Effector memory CD8-positive, alpha-beta T cell (primary cell): ENCODE measurements around the gene KRTAP5-6.
A peak's percentile ranks its signal among the peaks of the same experiment; 100 is the strongest.
"Not testable (repeated sequence)": the region's sequence is repeated elsewhere in the genome, so short reads cannot be mapped to it uniquely, and the experiment has no call there.

Source experiments
- ATAC-seq: fragments of 150-1000 bp; cut with Tn5 transposase; replicated peaks from 2 replicates; pipeline ENCODE4 v1.10.0; 2021; ENCODE audit warnings: mild to moderate bottlenecking, moderate library complexity
- DNase-seq, 3 experiments: peaks; one replicate each; pipeline ENCODE4 v3.0.0; 2021
- H3K27ac Mint-ChIP-seq, 2 donors: one replicate each; pipeline ENCODE4 v1.8.0; 2022; ENCODE audit warnings: mild to moderate bottlenecking in 2 of 2, mixed read lengths in 2 of 2, moderate library complexity in 2 of 2
- H3K27me3 Mint-ChIP-seq, 2 donors: one replicate each; pipeline ENCODE4 v1.8.0; 2022; ENCODE audit warnings: mixed read lengths in 2 of 2
- H3K36me3 Mint-ChIP-seq: one replicate; pipeline ENCODE4 v1.8.0; 2022; ENCODE audit warnings: mild to moderate bottlenecking, moderate library complexity, mixed read lengths; ENCODE audit not compliant: insufficient read depth
- H3K4me1 Mint-ChIP-seq, 2 donors: one replicate each; pipeline ENCODE4 v1.8.0; 2022; ENCODE audit warnings: low read depth in 2 of 2, mixed read lengths in 2 of 2
- H3K4me3 Mint-ChIP-seq, 2 donors: one replicate each; pipeline ENCODE4 v1.8.0; 2022; ENCODE audit warnings: mild to moderate bottlenecking in 2 of 2, mixed read lengths in 2 of 2, moderate library complexity in 2 of 2
- H3K9me3 Mint-ChIP-seq, 2 donors: one replicate each; pipeline ENCODE4 v1.8.0; 2022; ENCODE audit warnings: mixed read lengths in 2 of 2

KRTAP5-6 gene

DNA sequence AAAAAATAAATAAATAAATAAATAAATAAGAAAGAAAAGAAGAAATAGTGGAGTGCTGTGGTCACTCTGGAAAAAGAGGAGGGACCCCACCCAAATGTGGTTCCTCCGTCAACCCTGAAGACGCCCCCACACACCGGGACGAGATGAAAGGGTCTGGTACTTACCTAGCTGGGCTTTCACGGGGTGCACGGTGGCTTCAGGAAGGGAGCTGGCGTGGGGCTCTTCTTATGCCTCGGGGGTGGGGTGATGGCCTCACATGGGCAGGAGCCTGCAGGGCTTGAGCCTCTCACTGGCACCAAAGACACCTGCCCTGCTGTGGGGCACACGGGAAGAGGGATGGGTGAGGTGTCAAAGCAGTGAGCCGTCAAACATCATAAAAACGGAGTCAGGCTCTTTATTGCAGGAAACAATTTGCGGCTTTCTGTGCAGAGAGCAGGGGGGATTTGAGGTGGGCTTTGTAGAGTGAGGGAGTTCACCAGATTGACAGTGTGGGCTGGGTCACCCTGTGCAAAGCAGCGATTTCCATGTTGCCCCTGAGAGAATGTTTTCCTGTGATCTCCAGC, 28.0 kb upstream of the KRTAP5-6 start:
- Mint-ChIP-seq H3K36me3 (peaks cover 17% of the 10 kb centered on the region), H3K27me3 (peaks cover 23 to 51% of the 10 kb centered on the region in 2 donors), H3K9me3 (no peaks in the 10 kb centered on the region), H3K4me1 (peaks cover 0 to 11% of the 10 kb centered on the region in 2 donors), H3K27ac (no peak overlapping the region), H3K4me3 (no peak overlapping the region)
- no peak for DNase-seq
- ATAC-seq = no peak

DNA sequence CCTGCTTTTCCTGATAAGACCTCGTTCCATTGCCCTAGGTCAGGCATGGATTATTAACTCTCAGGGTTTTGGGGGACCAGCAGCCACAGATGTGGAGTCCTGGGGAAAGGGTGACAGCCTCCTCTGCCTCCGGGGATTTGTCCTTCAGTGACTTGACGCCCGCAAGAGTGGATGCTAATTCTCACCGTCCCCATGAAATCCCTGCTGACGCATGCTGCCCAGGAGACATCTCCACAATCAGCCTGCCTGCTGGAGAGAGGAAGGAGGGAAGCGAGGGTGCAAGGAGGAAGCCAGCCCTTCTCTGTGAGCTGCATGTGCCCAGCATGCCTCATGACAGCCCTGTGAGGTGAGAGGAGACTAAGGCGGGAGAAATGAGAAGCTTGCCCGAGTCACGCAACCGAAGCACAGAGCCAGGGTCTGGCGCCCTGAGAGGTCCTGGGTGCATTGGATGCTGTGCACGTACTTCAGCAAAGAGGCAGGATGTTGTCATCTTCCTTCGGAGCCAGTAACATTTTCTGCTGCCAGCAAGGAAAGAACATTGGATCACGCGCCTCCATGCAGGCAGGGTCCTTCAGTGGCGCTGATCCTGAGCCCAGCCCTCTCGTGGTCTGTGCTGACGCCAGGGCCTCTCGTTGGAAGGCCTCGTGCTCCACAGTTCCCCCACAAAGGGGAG, 27.3 kb upstream of the KRTAP5-6 start:
- no peak overlapping the region for H3K4me3 Mint-ChIP-seq
- peaks cover 0 to 11% of the 10 kb centered on the region in 2 donors for H3K4me1 Mint-ChIP-seq
- ATAC-seq = no peak
- H3K27me3 Mint-ChIP-seq = peaks cover 24 to 58% of the 10 kb centered on the region in 2 donors
- DNase-seq = no peak
- H3K36me3 Mint-ChIP-seq = peaks cover 17% of the 10 kb centered on the region
- H3K9me3 Mint-ChIP-seq = no peaks in the 10 kb centered on the region
- H3K27ac Mint-ChIP-seq = peak overlapping the region in 1 of 2 donors; percentile 25

DNA sequence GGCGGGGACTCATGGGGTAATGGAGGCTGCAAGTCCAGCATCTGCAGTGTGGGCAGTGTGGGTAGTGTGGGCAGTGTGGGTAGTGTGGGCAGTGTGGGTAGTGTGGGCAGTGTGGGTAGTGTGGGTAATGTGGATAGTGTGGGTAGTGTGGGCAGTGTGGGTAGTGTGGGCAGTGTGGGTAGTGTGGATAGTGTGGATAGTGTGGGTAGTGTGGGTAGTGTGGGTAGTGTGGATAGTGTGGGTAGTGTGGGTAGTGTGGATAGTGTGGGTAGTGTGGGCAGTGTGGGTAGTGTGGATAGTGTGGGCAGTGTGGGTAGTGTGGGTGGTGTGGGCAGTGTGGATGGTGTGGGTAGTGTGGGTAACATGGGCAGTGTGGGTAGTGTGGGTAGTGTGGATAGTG, 26.5 kb upstream of the KRTAP5-6 start:
- H3K9me3 Mint-ChIP-seq, H3K4me3 Mint-ChIP-seq: not testable (repeated sequence)
- peaks cover 32 to 59% of the 10 kb centered on the region in 2 donors for H3K27me3 Mint-ChIP-seq

DNA sequence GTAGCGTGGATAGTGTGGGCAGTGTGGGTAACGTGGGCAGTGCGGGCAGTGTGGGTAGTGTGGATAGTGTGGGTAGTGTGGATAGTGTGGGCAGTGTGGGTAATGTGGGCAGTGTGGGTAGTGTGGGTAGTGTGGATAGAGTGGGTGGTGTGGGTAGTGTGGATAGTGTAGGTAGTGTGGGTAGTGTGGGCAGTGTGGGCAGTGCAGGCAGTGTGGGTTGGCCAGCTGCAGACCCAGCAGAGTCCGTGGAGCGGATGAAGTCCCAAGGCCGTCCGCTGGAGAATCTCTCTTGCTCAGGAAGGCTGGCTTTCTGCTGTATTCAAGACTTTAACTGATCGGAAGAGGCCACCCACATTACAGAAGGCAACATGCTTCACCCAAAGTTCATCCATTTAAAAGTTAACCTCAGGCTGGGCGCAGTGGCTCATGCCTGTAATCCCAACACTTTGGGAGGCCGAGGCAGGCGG, 26.1 kb upstream of the KRTAP5-6 start:
- DNase-seq (no peak), ATAC-seq (no peak)
- H3K36me3 Mint-ChIP-seq = peaks cover 17% of the 10 kb centered on the region
- H3K27ac Mint-ChIP-seq = peak overlapping the region in 1 of 2 donors; percentile 25
- H3K4me3 Mint-ChIP-seq = no peak overlapping the region
- no peaks in the 10 kb centered on the region for H3K9me3 Mint-ChIP-seq
- H3K4me1 Mint-ChIP-seq = peaks cover 0 to 11% of the 10 kb centered on the region in 2 donors
- H3K27me3 Mint-ChIP-seq = peaks cover 36 to 62% of the 10 kb centered on the region in 2 donors

More for the DNA sequence above, 26.5 kb upstream of the KRTAP5-6 start:
- DNase-seq, ATAC-seq: not testable (repeated sequence)
- Mint-ChIP-seq H3K36me3 (peaks cover 17% of the 10 kb centered on the region), H3K27ac (peak overlapping the region in 1 of 2 donors; percentile 25), H3K4me1 (peaks cover 0 to 11% of the 10 kb centered on the region in 2 donors)

DNA sequence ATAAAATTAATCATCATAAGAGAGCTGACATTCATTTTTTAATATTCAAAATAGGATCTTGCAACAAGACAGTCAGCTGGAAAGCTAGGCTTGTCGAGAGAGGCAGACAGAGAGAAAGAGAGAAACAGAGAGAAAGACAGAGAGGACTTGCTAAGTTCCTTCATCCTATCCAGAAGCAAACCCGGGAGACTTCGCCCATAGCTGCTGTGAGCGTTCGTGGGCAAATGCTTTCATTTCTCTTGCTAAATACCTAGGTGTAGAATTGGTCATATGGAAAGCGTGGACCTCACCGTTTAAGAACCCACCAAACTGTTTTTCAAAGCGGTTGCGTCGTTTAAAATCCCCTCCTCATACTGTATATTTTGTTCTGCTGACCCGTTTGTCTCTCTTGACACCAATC, 25.3 kb upstream of the KRTAP5-6 start:
- ATAC-seq (no peak), DNase-seq (no peak)
- peaks cover 41 to 69% of the 10 kb centered on the region in 2 donors for H3K27me3 Mint-ChIP-seq
- no peak overlapping the region for H3K4me3 Mint-ChIP-seq
- H3K36me3 Mint-ChIP-seq = peaks cover 17% of the 10 kb centered on the region
- no peaks in the 10 kb centered on the region for H3K9me3 Mint-ChIP-seq
- H3K27ac Mint-ChIP-seq = no peak overlapping the region
- peaks cover 0 to 11% of the 10 kb centered on the region in 2 donors for H3K4me1 Mint-ChIP-seq

DNA sequence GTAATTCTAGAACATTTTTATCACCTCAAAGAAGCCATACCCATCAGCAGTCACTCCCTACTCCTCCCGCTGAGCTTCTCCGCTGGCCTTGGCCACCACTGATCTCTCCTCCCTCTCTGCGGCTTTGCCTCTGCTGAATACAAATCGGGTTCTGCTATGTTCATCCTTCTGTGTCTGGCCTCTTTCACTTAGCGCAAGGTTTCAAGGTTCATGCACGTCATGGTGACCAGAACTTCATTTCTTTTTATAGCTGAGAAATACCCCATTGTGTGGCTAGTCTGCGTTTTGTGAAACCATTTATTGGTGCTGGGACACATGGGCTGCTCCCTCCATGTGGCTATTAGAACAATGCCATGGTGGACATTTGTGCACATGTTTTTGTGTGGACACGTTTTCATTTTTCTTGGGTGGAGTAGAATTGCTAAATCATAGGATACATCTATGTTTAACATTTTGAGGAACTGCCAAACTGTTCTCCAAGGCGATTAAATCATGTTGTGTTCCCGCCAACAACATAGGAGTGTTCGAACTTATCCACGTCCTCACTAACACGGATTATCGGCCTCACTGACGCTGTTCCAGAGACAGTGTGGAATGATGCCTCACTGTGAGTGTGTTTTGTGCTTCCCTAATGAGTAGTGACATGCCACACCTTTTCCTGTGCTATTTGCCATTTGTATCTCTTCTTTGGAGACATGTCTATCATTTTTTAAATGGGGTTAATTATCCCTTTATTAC, 24.2 kb upstream of the KRTAP5-6 start:
- Mint-ChIP-seq H3K27ac (no peak overlapping the region), H3K4me1 (peaks cover 0 to 10% of the 10 kb centered on the region in 2 donors), H3K27me3 (peaks cover 47 to 76% of the 10 kb centered on the region in 2 donors), H3K4me3 (no peak overlapping the region), H3K36me3 (peaks cover 17% of the 10 kb centered on the region), H3K9me3 (no peaks in the 10 kb centered on the region)
- no peak for DNase-seq
- no peak for ATAC-seq

DNA sequence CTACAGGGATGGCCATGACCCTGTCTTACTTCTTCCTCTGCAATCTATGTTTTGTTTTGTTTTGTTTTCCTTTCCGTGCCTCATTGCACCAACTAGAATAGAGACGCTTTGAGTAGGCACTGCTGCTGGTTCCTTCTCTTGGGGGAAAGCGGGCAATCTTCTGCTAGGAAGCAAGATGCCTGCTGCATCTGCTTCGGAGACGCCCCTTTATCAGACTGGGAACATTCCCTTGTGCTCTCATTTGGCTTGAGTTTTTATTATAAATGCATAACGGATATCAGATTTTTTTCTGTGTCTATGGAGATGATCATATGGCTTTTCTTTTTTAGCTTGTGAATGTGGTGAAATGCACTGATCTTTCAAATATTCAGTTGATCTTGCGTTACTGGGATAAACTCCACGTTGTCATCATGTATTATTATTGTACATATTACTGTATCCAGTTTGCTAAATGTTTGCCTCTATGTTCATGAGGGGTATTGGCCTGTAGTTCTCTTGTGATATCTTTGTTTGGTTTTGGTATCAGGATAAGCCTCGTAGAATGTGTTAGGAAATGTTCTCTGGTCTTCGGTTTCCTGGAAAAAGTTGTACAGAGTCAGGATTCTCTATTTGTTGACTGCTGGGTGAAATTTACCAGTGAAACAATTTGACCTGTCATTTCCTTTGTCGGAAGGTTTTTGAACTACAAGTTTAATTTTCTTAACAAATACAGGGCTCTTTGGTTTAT, 23.4 kb upstream of the KRTAP5-6 start:
- DNase-seq (no peak), ATAC-seq (no peak)
- Mint-ChIP-seq H3K9me3 (no peaks in the 10 kb centered on the region), H3K4me3 (no peak overlapping the region), H3K36me3 (peaks cover 17% of the 10 kb centered on the region), H3K27ac (no peak overlapping the region), H3K4me1 (peaks cover 0 to 4% of the 10 kb centered on the region in 2 donors), H3K27me3 (peaks cover 46 to 76% of the 10 kb centered on the region in 2 donors)

DNA sequence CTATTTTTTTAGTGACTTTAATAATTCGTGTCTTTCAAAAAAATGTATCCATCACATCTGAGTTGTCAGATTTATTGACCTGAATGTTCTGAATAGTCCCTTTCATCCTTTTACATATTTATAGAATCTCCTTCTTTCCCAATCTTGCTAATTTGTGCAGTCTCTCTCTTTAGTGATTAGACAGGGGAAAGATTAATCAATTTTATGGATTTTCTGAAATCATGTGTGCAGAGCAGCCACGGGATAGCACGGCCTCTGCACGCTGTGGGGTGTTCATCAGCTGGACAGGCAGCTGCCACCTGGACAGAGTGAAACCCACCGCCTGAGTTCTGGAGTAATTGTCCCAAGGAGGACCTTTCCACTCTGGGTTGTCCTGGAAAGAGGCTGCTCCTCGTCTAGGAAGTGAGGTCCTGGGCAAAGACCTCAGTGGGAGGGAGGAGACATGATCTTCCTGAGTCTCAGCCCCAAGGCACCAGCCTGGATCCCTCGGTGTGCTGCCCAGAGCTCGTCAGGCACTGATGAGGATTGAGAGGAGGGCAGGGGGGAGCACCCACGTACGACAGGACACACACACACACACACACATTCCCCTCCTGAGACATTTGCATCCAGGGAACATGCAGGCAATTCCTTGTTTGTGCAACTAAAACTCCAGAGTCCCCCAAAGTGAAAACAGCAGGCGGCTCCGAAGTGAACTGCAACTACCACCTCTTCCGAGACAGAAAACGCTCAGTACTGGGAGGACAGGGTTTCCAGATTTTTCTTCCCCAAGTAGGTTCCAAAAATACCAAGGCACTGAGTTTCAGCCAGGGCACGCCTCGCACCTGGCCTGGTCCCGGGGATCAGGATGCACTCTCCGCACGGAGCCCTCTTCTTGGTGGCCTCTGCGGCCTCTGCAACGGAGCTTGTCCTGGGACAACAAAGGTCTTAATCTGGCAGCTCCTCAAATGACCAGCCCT, 22.5 kb upstream of the KRTAP5-6 start:
- Mint-ChIP-seq H3K4me1 (no peaks in the 10 kb centered on the region), H3K27ac (no peak overlapping the region), H3K9me3 (no peaks in the 10 kb centered on the region), H3K4me3 (no peak overlapping the region), H3K36me3 (peaks cover 17% of the 10 kb centered on the region), H3K27me3 (peaks cover 49 to 73% of the 10 kb centered on the region in 2 donors)
- ATAC-seq = no peak
- DNase-seq = no peak

DNA sequence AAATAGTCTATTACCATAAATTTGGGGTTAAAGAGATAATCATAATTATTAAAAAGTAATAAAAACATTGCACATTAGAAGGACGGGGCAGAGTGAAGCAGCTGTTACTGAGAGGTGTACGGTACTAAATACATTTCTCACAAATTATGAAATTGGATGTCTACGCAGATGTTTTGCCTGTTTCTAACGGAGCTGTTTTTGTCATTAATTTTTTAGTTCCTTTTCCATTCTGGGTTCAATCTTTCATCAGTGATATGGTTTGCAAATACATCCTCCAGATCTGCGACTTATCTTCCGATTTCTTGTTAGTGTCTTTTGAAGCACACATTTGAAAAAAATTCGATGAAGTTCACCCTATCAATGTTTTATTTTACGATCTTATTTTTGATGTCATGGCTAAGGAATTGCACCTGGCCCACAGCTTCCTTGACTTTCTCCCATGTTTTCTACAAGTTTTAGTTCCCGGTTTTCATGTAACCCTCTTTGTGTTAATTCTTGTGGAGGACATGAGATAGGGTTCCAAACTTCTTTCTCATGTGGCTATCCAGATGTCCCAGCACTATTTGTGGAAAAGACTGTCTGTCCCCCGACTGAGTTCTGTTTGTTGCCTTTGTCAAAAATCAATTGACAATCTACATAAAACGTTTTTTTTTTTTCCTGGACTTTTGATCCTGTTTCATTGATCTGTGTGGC, 21.3 kb upstream of the KRTAP5-6 start:
- no peak overlapping the region for H3K4me3 Mint-ChIP-seq
- H3K27me3 Mint-ChIP-seq = peaks cover 49 to 73% of the 10 kb centered on the region in 2 donors
- DNase-seq (no peak), ATAC-seq (no peak)
- peaks cover 8% of the 10 kb centered on the region for H3K36me3 Mint-ChIP-seq
- no peaks in the 10 kb centered on the region for H3K4me1 Mint-ChIP-seq
- H3K27ac Mint-ChIP-seq = no peak overlapping the region
- H3K9me3 Mint-ChIP-seq = no peaks in the 10 kb centered on the region

DNA sequence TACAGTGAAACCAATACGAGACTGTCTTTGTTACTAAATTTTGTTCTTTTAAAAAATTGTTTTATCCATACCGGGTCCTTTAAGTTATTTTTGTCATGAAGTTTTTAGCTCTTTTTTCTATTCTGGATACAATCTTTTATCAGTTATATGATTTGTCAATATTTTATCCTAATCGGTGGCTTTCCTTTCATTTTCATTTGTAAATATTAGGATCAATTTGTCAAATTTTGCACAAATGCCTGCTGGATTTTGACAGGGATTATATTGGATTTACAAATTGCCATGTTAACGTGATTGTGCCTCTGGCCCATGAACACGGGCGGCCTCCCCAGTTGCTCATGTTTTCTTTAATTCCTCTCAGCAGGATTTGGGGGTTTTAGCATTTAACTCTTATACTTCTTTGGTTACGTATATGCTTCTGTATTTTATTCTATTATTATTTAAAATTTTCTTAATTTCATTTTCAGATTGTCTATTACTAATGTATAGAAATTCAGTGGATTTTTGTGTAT, 20.7 kb upstream of the KRTAP5-6 start:
- no peaks in the 10 kb centered on the region for H3K4me1 Mint-ChIP-seq
- peaks cover 4% of the 10 kb centered on the region for H3K36me3 Mint-ChIP-seq
- no peak for DNase-seq
- no peaks in the 10 kb centered on the region for H3K9me3 Mint-ChIP-seq
- ATAC-seq = no peak
- H3K4me3 Mint-ChIP-seq = no peak overlapping the region
- peaks cover 49 to 73% of the 10 kb centered on the region in 2 donors for H3K27me3 Mint-ChIP-seq
- no peak overlapping the region for H3K27ac Mint-ChIP-seq

DNA sequence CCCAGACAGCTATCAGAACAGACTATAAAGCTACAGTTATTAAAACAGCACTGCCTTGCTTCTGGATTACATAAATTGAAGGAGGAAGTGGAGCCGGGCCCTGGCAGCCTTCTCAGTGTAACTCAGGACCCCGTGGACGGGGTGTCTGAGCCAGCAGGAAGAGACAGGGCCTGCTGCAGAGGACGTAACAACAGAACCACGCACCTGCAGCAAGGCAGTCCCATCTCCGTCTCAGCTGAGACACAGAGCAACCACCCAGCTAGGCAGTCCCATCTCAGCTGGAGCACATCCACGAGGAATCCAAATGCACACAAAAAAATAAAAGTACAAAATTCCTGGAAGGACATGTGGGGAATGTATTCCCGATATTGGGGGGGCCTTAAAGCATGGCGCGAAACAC, 17.1 kb upstream of the KRTAP5-6 start:
- H3K4me1 Mint-ChIP-seq = no peaks in the 10 kb centered on the region
- H3K9me3 Mint-ChIP-seq = no peaks in the 10 kb centered on the region
- ATAC-seq = no peak
- no peak for DNase-seq
- no peak overlapping the region for H3K27ac Mint-ChIP-seq
- no peak overlapping the region for H3K4me3 Mint-ChIP-seq
- H3K27me3 Mint-ChIP-seq = peaks cover 47 to 61% of the 10 kb centered on the region in 2 donors
- no peaks in the 10 kb centered on the region for H3K36me3 Mint-ChIP-seq
